Activated CD8-positive, alpha-beta memory T cell treated with anti-CD3 and anti-CD28 coated beads, Interleukin-2, amount 50 U/mL, for 1 hour (primary cell): ENCODE results near the gene KIF3B.
"Not testable (repeated sequence)": the region's sequence is repeated elsewhere in the genome, so short reads cannot be mapped to it uniquely, and the experiment has no call there.

ENCODE experiments used
- DNase-seq: peaks from one replicate; pipeline ENCODE4 v3.0.0-alpha.2; 2020; ENCODE audit errors: extremely low read depth

KIF3B gene

DNA sequence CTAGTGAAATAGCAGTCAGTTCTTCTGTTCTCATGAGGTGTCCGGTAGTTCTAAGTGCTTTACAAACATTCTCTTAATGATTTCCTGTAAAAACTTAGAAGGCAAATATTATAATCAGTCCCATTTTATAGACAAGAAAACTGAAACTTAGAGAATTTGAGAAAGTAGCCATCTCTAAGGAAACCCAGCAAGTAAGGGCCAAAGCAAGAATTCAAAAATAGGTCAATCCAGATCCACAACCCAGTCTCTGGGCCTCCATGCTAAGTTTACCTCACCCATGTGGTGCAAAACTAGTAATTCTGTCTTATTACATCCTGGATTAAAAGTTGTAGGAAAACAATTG, 53.1 kb downstream of the KIF3B start:
- DNase-seq = no peak

- DNase-seq = no peak
These were observed 55.2 kb downstream of the KIF3B start for GRCh38 chr20:32332614-32333013.

- DNase-seq = no peak
These were observed 55.9 kb downstream of the KIF3B start for GRCh38 chr20:32333181-32333987.

GRCh38 chr20:32333988-32334885, 56.8 kb downstream of the KIF3B start:
- no peak for DNase-seq

GRCh38 chr20:32336918-32337347, 59.5 kb downstream of the KIF3B start:
- DNase-seq = no peak

- DNase-seq = no peak
These were observed 60.6 kb downstream of the KIF3B start for GRCh38 chr20:32337937-32338661.

GRCh38 chr20:32338665-32339064, 61.2 kb downstream of the KIF3B start:
- DNase-seq = no peak

- no peak for DNase-seq
These were observed 61.7 kb downstream of the KIF3B start for GRCh38 chr20:32339116-32339515.

GRCh38 chr20:32341053-32341452, 63.6 kb downstream of the KIF3B start:
- not testable (repeated sequence) for DNase-seq

DNA sequence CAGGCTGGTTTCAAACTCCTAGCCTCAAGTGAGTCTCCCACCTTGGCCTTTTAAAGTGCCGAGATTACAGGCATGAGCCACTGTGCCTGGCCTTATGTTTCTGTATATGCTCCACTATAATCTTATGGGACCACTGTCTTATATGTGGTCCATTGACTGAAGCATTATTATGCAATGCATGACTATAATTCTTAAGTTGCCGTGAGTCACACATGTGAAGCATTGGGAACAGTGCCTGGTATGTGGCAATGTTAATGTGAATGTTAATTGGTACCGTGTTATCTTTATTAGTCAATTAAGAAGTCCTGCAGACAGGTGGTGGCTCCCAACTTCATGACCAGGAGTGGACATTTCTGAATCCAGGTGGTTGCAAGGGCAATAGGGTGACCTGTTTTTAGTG, 66.0 kb downstream of the KIF3B start:
- no peak for DNase-seq

GRCh38 chr20:32344835-32345506, 67.5 kb downstream of the KIF3B start:
- DNase-seq = no peak

GRCh38 chr20:32348207-32348606, 70.8 kb downstream of the KIF3B start:
- DNase-seq = no peak

DNA sequence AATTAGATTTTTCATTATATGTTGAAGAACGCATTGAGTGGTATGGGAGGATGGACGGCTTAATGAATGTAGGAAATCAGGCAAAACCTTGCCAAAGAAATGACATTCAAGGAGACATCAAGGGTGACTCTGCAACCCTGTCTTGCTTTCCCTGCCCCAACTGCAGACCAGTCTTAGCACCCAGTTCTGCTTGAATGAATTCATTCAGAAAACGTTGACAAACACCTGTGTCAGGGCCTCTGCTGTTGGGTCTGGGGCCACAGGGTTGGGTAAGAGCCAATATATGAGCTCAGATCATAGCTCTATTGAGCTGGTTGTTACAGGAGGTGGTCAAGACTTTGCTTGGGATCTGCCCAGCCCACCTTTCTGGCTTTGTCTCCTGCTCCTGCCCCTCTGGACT, 73.0 kb downstream of the KIF3B start:
- no peak for DNase-seq

GRCh38 chr20:32352121-32352720, 74.8 kb downstream of the KIF3B start:
- DNase-seq = no peak

- DNase-seq = no peak
These were observed 76.5 kb downstream of the KIF3B start for GRCh38 chr20:32353848-32354496.

DNA sequence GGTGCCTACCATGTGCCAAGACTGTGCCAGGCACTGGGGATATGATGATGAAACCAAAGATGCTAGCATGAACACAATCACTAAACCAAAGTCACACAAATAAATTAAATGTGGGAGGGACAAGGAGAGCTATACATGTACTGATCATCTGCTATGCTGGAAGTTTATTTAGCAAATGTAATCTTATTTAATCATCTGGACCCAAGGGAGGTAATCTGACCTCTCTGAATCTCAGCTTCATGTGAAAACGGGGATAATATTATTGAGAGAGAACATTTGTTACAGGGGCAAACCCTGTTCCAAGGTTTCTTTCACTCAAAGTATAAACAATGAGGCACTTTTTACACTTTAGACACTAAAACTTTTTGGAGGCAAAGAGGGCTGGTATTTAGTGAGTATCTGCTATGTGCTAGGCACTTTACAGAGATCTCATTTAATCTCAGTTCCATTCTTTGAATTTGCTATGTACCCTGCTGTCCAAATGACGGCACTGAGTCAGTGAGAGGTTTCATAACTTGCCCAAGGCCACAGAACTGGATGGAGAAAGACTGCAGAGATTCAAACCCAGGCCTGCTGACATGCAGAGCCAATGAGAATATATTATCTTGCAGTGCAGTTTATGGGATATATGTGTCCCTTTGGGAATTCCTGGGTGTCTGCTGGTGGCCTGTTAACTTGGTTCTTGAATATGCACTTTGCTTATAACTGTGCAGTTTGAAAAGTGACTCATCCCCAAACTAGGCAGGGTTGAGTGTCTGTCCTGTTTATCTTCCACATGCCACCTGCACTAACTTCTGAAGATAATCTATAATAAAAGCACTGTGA, 77.4 kb downstream of the KIF3B start:
- DNase-seq = no peak

- no peak for DNase-seq
These were observed 78.0 kb downstream of the KIF3B start for GRCh38 chr20:32355417-32355841.

DNA sequence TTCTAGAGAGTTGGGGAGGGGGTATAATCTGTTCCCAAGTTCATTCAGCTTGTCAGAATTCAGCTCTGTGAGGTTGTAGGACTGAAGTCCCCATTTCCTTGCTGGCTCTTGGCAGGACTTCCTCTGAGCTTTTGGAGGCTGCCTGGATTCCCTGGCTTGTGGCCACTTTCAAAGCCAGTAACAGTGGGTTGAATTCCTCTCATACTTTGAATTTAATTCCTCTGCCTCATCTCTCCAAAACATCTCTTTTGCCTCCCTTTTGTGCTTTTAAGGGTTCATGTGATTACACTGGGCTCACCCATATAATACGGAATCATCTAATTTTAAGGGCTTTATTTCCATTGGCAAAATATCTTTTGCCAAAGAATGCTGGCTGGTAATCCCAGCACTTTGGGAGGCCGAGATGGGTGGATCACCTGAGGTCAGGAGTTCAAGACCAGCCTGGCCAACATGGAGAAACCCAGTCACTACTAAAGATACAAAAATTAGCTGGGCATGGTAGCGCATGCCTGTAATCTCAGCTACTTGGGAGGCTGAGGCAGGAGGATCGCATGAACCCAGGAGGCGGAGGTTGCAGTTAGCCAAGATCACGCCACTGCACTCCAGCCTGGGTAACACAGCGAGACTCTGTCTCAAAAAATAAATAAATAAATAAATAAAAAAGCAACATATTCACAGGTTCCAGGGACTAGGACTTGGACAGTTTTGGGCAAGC, 78.6 kb downstream of the KIF3B start:
- not testable (repeated sequence) for DNase-seq
